ENCODE results near the gene MYBPH.

Gene MYBPH

DNA sequence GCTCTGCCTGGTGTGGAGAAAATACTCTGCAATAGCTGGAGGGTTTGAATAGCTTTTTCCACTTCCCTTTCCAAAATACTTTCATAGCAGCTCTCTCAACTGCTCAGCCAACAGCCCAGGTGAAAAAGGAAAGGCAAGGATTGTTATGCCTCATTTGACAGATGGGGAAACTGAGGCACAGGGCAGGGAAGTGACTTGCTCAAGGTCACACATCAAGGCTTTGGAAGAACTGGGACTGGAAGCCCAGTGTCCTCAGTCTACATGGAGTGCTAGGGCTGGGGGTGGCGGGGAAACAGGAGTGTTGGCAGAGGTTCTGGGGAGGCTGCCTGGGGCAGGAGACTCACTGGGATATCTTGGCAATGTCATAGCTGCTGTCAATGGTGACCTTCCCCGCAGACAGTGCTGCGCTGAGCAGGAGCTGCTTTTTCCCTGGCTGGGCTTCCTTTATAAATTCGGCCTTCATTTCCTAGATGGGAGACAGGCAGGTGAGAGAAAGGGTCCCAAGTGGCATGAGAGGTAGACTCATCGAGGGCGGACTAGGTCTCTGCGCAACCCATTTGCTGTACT lies 6.8 kb upstream of the MYBPH start:
- Histone ChIP-seq H3K79me2 (ENCODE audit: insufficient read depth, low read length) (no peaks in the 10 kb centered on the region), H3K9ac (ENCODE audit: low read depth, low read length, poor library complexity, severe bottlenecking) (no peak overlapping the region), H3K9me3 (ENCODE audit: insufficient read depth, low read depth, low read length) (no peaks in the 10 kb centered on the region), H3K9me2 (replicated peaks; ENCODE audit: low read depth, low read length) (no peaks in the 10 kb centered on the region), H3K4me2 (ENCODE audit: low read depth, low read length, poor library complexity, severe bottlenecking) (no peak overlapping the region), H3K27me3 (ENCODE audit: insufficient read depth, low read length, poor library complexity, severe bottlenecking) (no peaks in the 10 kb centered on the region), H3F3A (ENCODE audit: low read depth) (no peaks in the 10 kb centered on the region), H3K36me3 (ENCODE audit: insufficient read depth, low read length) (no peaks in the 10 kb centered on the region), H3K4me1 (ENCODE audit: insufficient read depth, low read length, poor library complexity, severe bottlenecking) (peaks cover 9% of the 10 kb centered on the region), H4K20me1 (ENCODE audit: insufficient read depth, low read length, poor library complexity, severe bottlenecking) (no peaks in the 10 kb centered on the region), H3K4me3 (ENCODE audit: low read length, poor library complexity, severe bottlenecking) (no peak overlapping the region), H2AFZ (ENCODE audit: low read length) (no peak overlapping the region)
- TF ChIP-seq EZH2phosphoT487 (IDR thresholded peaks at IDR 0.05; ENCODE audit: borderline replicate concordance) = no peak
- TF ChIP-seq, protein P1, sequence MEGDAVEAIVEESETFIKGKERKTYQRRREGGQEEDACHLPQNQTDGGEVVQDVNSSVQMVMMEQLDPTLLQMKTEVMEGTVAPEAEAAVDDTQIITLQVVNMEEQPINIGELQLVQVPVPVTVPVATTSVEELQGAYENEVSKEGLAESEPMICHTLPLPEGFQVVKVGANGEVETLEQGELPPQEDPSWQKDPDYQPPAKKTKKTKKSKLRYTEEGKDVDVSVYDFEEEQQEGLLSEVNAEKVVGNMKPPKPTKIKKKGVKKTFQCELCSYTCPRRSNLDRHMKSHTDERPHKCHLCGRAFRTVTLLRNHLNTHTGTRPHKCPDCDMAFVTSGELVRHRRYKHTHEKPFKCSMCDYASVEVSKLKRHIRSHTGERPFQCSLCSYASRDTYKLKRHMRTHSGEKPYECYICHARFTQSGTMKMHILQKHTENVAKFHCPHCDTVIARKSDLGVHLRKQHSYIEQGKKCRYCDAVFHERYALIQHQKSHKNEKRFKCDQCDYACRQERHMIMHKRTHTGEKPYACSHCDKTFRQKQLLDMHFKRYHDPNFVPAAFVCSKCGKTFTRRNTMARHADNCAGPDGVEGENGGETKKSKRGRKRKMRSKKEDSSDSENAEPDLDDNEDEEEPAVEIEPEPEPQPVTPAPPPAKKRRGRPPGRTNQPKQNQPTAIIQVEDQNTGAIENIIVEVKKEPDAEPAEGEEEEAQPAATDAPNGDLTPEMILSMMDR (conservative IDR thresholded peaks at IDR 0.05; ENCODE audit: low read length) = no peak

DNA sequence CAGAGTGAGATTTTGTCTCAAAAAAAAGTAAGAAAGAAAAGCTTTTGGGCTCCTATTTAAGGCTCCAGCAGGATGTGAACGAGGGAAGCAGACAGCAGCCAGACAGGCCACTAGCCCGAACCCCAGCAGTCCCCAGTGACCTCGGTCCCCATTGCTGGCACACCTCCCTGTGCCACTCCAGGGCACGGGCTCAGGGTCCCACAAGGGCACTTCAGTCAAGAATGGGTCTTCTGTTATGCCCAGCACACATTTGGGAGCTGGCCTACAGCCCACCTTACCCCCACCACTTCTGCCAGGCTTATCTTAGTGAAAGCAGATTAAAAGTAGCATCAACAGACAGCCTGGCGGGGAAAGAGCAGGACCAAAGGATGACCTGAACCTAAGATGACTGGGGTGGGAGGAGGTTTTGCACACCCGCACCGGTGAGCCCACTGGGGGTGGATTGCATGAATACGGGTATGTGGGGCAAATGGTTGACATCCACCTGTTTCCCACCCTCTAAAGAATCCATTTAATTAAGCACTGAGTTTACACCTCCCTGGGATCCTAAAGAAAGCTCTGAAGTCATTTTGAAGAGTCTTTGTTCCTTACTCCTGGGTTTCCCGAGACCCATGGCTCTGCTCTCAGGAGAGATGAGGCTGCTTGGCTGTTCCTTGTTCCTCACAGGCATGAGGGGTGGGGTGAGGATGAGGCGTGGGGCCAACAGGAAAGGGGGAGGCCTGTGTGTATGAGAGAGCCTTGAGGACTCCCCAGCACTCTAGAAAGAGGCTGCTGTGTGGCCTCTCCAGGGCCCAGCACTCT lies 6.2 kb upstream of the MYBPH start:
- no peak for TF ChIP-seq EZH2phosphoT487 (IDR thresholded peaks at IDR 0.05; ENCODE audit: borderline replicate concordance)
- TF ChIP-seq, protein P1 (conservative IDR thresholded peaks at IDR 0.05; ENCODE audit: low read length) = no peak
- no peaks in the 10 kb centered on the region for H3K27me3 ChIP-seq (ENCODE audit: insufficient read depth, low read length, poor library complexity, severe bottlenecking)
- H3K9ac ChIP-seq (ENCODE audit: low read depth, low read length, poor library complexity, severe bottlenecking) = no peak overlapping the region
- H4K20me1 ChIP-seq (ENCODE audit: insufficient read depth, low read length, poor library complexity, severe bottlenecking) = no peaks in the 10 kb centered on the region
- no peaks in the 10 kb centered on the region for H3F3A ChIP-seq (ENCODE audit: low read depth)
- peaks cover 13% of the 10 kb centered on the region for H3K4me1 ChIP-seq (ENCODE audit: insufficient read depth, low read length, poor library complexity, severe bottlenecking)
- no peak overlapping the region for H3K4me2 ChIP-seq (ENCODE audit: low read depth, low read length, poor library complexity, severe bottlenecking)
- H3K9me3 ChIP-seq (ENCODE audit: insufficient read depth, low read depth, low read length) = no peaks in the 10 kb centered on the region
- H3K36me3 ChIP-seq (ENCODE audit: insufficient read depth, low read length) = no peaks in the 10 kb centered on the region
- H2AFZ ChIP-seq (ENCODE audit: low read length) = no peak overlapping the region
- no peak overlapping the region for H3K4me3 ChIP-seq (ENCODE audit: low read length, poor library complexity, severe bottlenecking)
- H3K9me2 ChIP-seq (replicated peaks; ENCODE audit: low read depth, low read length) = no peaks in the 10 kb centered on the region
- no peaks in the 10 kb centered on the region for H3K79me2 ChIP-seq (ENCODE audit: insufficient read depth, low read length)

DNA sequence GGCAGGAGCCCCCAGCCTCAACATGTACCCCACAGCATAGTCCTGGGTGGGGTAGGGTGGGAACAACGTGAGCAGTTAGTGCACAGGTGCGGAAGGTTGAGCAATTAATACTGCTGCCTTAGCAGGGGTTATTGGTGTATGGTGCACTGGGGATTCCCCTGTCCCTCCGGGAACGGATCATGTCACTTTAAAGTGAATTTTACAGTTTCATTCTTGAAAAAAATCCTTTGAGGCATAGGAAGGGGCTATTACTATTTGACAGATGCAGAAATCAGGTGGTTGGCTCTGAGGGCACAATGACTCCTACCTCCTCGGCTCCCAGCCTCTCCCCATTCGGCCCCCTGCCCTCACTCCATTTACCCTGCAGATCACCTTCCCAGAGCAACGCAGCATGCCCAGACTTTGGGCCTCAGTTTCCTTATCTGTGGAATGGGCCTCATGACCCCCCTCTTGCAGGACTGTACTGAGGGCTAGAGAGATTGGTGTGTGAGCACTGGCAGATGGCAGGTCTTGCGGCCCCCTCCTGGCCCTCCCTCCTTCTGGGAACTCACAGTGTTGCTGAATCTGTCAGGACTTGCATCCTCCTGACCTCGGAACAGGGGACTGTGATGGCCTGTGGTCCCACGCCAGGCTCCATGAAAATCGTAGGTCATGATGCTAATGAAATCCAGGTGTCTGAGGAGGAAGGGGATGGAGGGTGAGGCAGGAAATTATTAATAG lies 5.1 kb upstream of the MYBPH start:
- H3K79me2 ChIP-seq (ENCODE audit: insufficient read depth, low read length) = no peaks in the 10 kb centered on the region
- H3K9me3 ChIP-seq (ENCODE audit: insufficient read depth, low read depth, low read length) = no peaks in the 10 kb centered on the region
- H3K4me2 ChIP-seq (ENCODE audit: low read depth, low read length, poor library complexity, severe bottlenecking) = no peak overlapping the region
- H4K20me1 ChIP-seq (ENCODE audit: insufficient read depth, low read length, poor library complexity, severe bottlenecking) = no peaks in the 10 kb centered on the region
- H3K36me3 ChIP-seq (ENCODE audit: insufficient read depth, low read length) = no peaks in the 10 kb centered on the region
- no peak for TF ChIP-seq EZH2phosphoT487 (IDR thresholded peaks at IDR 0.05; ENCODE audit: borderline replicate concordance)
- TF ChIP-seq, protein P1 (conservative IDR thresholded peaks at IDR 0.05; ENCODE audit: low read length) = no peak
- H3K4me3 ChIP-seq (ENCODE audit: low read length, poor library complexity, severe bottlenecking) = no peak overlapping the region
- no peaks in the 10 kb centered on the region for H3K27me3 ChIP-seq (ENCODE audit: insufficient read depth, low read length, poor library complexity, severe bottlenecking)
- no peaks in the 10 kb centered on the region for H3K9me2 ChIP-seq (replicated peaks; ENCODE audit: low read depth, low read length)
- H2AFZ ChIP-seq (ENCODE audit: low read length) = no peak overlapping the region
- H3K9ac ChIP-seq (ENCODE audit: low read depth, low read length, poor library complexity, severe bottlenecking) = no peak overlapping the region
- no peaks in the 10 kb centered on the region for H3F3A ChIP-seq (ENCODE audit: low read depth)
- peaks cover 13% of the 10 kb centered on the region for H3K4me1 ChIP-seq (ENCODE audit: insufficient read depth, low read length, poor library complexity, severe bottlenecking)
